Caco-2 (cell line): ENCODE measurements around the gene PARD3B. TPM values are rescaled to one million over a fixed set of nuclear protein-coding genes. Genes with fewer than 3 reads are reported as not detected.

ENCODE experiments used
- BruUV-seq: library from RNA; stranded (reverse); fragments of 400-500 nt; replicated peaks from 2 replicates; lab custom pipeline; 2021; lab: Mats Ljungman, UMichigan
- CTCF ChIA-PET: fragments of 300-600 bp; sonication (Branson Sonifier 250); formaldehyde crosslinking; loops from one replicate; lab custom pipeline; 2022; ENCODE audit warnings: antibody characterized with exemption; lab: Charles Lee
- POLR2A ChIA-PET: fragments of 300-600 bp; sonication (Branson Sonifier 250); formaldehyde crosslinking; loops from one replicate; lab custom pipeline; 2022; ENCODE audit warnings: antibody characterized with exemption; lab: Charles Lee
- DNase-seq, 2 experiments: peaks; one replicate each; pipeline versions ENCODE4 v3.0.0 to v3.0.0-alpha.2; 2020 to 2022
- H3K27me3 ChIP-seq: replicated peaks from 2 replicates; pipeline ENCODE4 v1.6.0; 2011; ENCODE audit warnings: low read length; ENCODE audit not compliant: control insufficient read depth, insufficient read depth
- H3K36me3 ChIP-seq: 2 replicates; pipeline ENCODE4 v1.5.1; 2011; ENCODE audit warnings: low read length; ENCODE audit not compliant: control insufficient read depth, insufficient read depth
- H3K4me1 ChIP-seq: fragments of 250-450 bp; sonication (Bioruptor Pico); 2 replicates; pipeline ENCODE4 v1.5.1; 2020; ENCODE audit warnings: mild to moderate bottlenecking
- H3K4me3 ChIP-seq: 2 replicates; pipeline ENCODE4 v1.5.1; 2011; ENCODE audit warnings: low read depth, mild to moderate bottlenecking, control low read depth, low read length
- H3K9me3 ChIP-seq: fragments of 250-450 bp; sonication (Bioruptor Pico); 2 replicates; pipeline ENCODE4 v1.5.1; 2020; ENCODE audit warnings: mild to moderate bottlenecking, moderate library complexity
- H3K27ac Mint-ChIP-seq: one replicate; pipeline ENCODE4 v1.8.0; 2022; ENCODE audit warnings: mixed read lengths; ENCODE audit not compliant: unreplicated experiment
- H3K27me3 Mint-ChIP-seq: one replicate; pipeline ENCODE4 v1.8.0; 2022; ENCODE audit warnings: mixed read lengths; ENCODE audit not compliant: insufficient read depth, unreplicated experiment
- H3K36me3 Mint-ChIP-seq: one replicate; pipeline ENCODE4 v1.8.0; 2022; ENCODE audit warnings: mild to moderate bottlenecking, mixed read lengths; ENCODE audit not compliant: insufficient read depth, unreplicated experiment
- H3K4me1 Mint-ChIP-seq: one replicate; pipeline ENCODE4 v1.8.0; 2022; ENCODE audit warnings: low read depth, mixed read lengths; ENCODE audit not compliant: unreplicated experiment
- H3K4me3 Mint-ChIP-seq: one replicate; pipeline ENCODE4 v1.8.0; 2022; ENCODE audit warnings: mild to moderate bottlenecking, moderate library complexity, mixed read lengths; ENCODE audit not compliant: unreplicated experiment
- H3K9me3 Mint-ChIP-seq: one replicate; pipeline ENCODE4 v1.8.0; 2022; ENCODE audit warnings: mixed read lengths; ENCODE audit not compliant: unreplicated experiment
- CTCF ChIP-seq, 2 experiments: fragments of 200-600 bp in 1 of 2; IDR thresholded peaks; 1 replicate in 1 of 2; 2 replicates in 1 of 2; pipeline versions ENCODE4 v1.5.1 to v1.8.0; 2011 to 2022; ENCODE audit warnings: antibody characterized with exemption in 1 of 2, control low read depth in 1 of 2, inconsistent platforms in 1 of 2, low read depth in 1 of 2, low read length in 1 of 2, mild to moderate bottlenecking in 1 of 2, moderate library complexity in 1 of 2; ENCODE audit not compliant: insufficient read depth in 1 of 2, severe bottlenecking in 1 of 2, unreplicated experiment in 1 of 2
- intact Hi-C: fragments of 100-400 bp; cut with micrococcal nuclease; formaldehyde crosslinking; loops from one replicate; pipeline ENCODE4 v1.10.0; 2022; ENCODE audit not compliant: unreplicated experiment
- total RNA-seq: library from RNA; stranded (reverse); gene quantifications from 2 replicates; pipeline ENCODE4 v1.2.3, GENCODE V29; 2022

PARD3B gene
- total RNA-seq, 1 experiment from 2014 or later: 68.9 TPM

DNA sequence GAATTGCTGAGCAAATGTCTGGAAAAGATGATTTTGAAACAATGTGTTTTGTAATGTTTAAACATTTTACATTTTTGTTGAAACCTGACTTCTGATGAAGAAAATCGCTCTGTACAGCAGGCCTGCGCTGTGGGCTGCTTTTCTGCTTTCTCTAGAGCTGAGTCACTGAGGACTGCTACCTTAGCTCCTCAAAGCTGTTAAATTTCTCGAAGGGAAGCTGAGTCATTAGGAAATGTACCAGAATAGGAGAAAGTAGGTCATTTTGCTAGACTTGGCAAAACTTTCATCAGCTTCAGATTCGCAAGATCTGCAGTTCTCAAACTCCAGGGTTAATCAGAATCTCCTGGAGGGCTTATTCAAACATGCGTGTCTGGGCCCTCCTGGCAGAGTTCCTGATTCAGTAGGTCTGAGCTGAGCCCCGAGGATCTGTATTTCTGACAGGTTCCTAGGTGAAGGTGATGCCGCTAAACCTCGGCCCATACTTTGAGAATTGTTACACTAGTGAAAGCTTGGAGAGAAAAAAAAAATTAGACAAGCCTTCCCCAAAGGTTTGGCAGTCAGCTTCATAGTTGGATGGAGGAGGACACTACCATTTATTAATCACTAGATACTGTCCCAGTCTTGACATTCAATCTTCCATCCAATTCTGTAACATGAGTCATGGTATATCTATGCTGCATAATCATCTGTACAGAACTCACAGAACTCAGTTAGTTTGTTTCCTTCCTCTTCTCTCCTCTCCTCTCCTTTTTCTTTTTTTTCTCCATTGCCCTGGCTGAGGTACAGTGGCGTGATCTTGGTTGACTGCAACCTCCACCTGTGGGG, 297.6 kb downstream of the PARD3B start:
- no peaks in the 10 kb centered on the region for H3K36me3 ChIP-seq
- no peaks in the 10 kb centered on the region for H3K36me3 Mint-ChIP-seq

DNA sequence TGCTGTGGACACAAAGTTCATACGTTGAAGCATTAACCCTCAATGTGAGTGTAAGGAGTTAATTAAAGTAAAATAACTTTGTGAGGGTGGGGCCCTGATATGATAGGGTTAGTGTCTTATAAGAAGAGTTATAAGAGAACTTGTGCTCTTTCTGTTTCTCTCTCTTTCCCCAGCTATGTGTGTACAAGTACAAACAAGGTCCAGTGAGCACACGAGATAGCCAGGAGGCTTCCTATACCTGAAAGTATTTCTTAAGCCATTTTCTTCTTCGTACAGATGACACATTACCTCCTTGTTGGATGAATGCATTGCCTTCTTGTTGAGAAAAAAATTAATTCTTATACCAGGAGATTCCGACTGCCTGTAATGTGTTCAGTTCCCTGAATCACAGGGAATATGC, 301.2 kb downstream of the PARD3B start:
- no peak for DNase-seq
- Mint-ChIP-seq H3K4me1 (peaks cover 6% of the 10 kb centered on the region), H3K27me3 (no peaks in the 10 kb centered on the region), H3K4me3 (no peak overlapping the region), H3K36me3 (no peaks in the 10 kb centered on the region), H3K9me3 (no peaks in the 10 kb centered on the region), H3K27ac (no peak overlapping the region)
- Histone ChIP-seq H3K9me3 (no peaks in the 10 kb centered on the region), H3K36me3 (no peaks in the 10 kb centered on the region), H3K4me1 (no peaks in the 10 kb centered on the region; the same call in 1 of the 2 replicates), H3K27me3 (no peaks in the 10 kb centered on the region), H3K4me3 (no peak overlapping the region)
- no TSS peak for BruUV-seq
- POLR2A ChIA-PET: no interaction called here
- intact Hi-C loops: loop anchor here (10.0 kb wide), 1 partner anchor 122 kb away; no protein-coding TSS in a partner anchor
- CTCF ChIA-PET: no interaction called here
- no peak for TF ChIP-seq CTCF (IDR thresholded peaks at IDR 0.05; ENCODE audit: insufficient read depth in 1 of 2, low read depth in 1 of 2, low read length in 1 of 2, severe bottlenecking in 1 of 2, unreplicated experiment in 1 of 2)

More for the DNA sequence above, 297.6 kb downstream of the PARD3B start:
- no peak overlapping the region for H3K4me3 ChIP-seq
- no peaks in the 10 kb centered on the region for H3K9me3 Mint-ChIP-seq
- H3K27ac Mint-ChIP-seq: no peak overlapping the region
- H3K4me1 Mint-ChIP-seq: peaks cover 28% of the 10 kb centered on the region
- no TSS peak for BruUV-seq
- no peaks in the 10 kb centered on the region for H3K27me3 Mint-ChIP-seq
- no peak overlapping the region for H3K4me3 Mint-ChIP-seq
- no peak for TF ChIP-seq CTCF (IDR thresholded peaks at IDR 0.05; ENCODE audit: insufficient read depth in 1 of 2, low read depth in 1 of 2, low read length in 1 of 2, severe bottlenecking in 1 of 2, unreplicated experiment in 1 of 2)
- intact Hi-C loops: loop anchor here (10.0 kb wide), 1 partner anchor 118 kb away; no protein-coding TSS in a partner anchor
- CTCF ChIA-PET: no interaction called here
- no peaks in the 10 kb centered on the region for H3K9me3 ChIP-seq
- H3K27me3 ChIP-seq: no peaks in the 10 kb centered on the region
- POLR2A ChIA-PET: no interaction called here
- peaks cover 8% of the 10 kb centered on the region; the same call in 1 of the 2 replicates for H3K4me1 ChIP-seq
- DNase-seq: no peak

- no peak for TF ChIP-seq CTCF (IDR thresholded peaks at IDR 0.05; ENCODE audit: insufficient read depth in 1 of 2, low read depth in 1 of 2, low read length in 1 of 2, severe bottlenecking in 1 of 2, unreplicated experiment in 1 of 2)
- Histone ChIP-seq H3K9me3 (no peaks in the 10 kb centered on the region), H3K4me3 (no peak overlapping the region), H3K27me3 (no peaks in the 10 kb centered on the region), H3K36me3 (no peaks in the 10 kb centered on the region), H3K4me1 (no peaks in the 10 kb centered on the region; the same call in 1 of the 2 replicates)
- no peaks in the 10 kb centered on the region for H3K27me3 Mint-ChIP-seq
- H3K36me3 Mint-ChIP-seq: peaks cover 7% of the 10 kb centered on the region
- ChIA-PET POLR2A (interaction anchor here (0.6 kb wide), 1 partner anchor 599 kb away, joined by 3 read pairs; no protein-coding TSS in a partner anchor), CTCF (no interaction called here)
- no peak overlapping the region for H3K4me3 Mint-ChIP-seq
- no peak overlapping the region for H3K27ac Mint-ChIP-seq
- H3K9me3 Mint-ChIP-seq: peaks cover 14% of the 10 kb centered on the region
- BruUV-seq: no TSS peak
- intact Hi-C loops: loop anchor here (10.0 kb wide), 1 partner anchor 125 kb away; no protein-coding TSS in a partner anchor
- peaks cover 6% of the 10 kb centered on the region for H3K4me1 Mint-ChIP-seq
- DNase-seq: no peak
These were observed 304.6 kb downstream of the PARD3B start for GRCh38 chr2:204849892-204850291.
